CD4-positive, CD25-positive, alpha-beta regulatory T cell (primary cell): ENCODE results near the gene MED12. TPM values are rescaled to one million over a fixed set of nuclear protein-coding genes. Genes with fewer than 3 reads are reported as not detected.

Source experiments
- ATAC-seq, 2 donors: fragments of 150-1000 bp; cut with Tn5 transposase; one replicate each; pipeline ENCODE4 v1.10.0; 2021; ENCODE audit warnings: low read depth in 2 of 2, moderate number of reproducible peaks in 2 of 2, moderate library complexity in 1 of 2
- DNase-seq, 3 donors: peaks; one replicate each; pipeline versions ENCODE4 v3.0.0 to v3.0.0-alpha.2; 2012 to 2022; ENCODE audit warnings: mixed read lengths in 1 of 3
- H3K27ac ChIP-seq: one replicate; pipeline ENCODE4 v1.7.0; 2013; ENCODE audit warnings: mild to moderate bottlenecking, low read length; ENCODE audit not compliant: insufficient read depth, poor library complexity, severe bottlenecking
- H3K27me3 ChIP-seq: one replicate; pipeline ENCODE4 v1.7.0; 2013; ENCODE audit warnings: low read length; ENCODE audit not compliant: control insufficient read depth, insufficient read depth
- H3K36me3 ChIP-seq: one replicate; pipeline ENCODE4 v1.7.0; 2013; ENCODE audit warnings: mild to moderate bottlenecking, low read length, moderate library complexity; ENCODE audit not compliant: control insufficient read depth, insufficient read depth
- H3K4me1 ChIP-seq: 2 replicates; pipeline ENCODE4 v1.7.0; 2013; ENCODE audit warnings: mild to moderate bottlenecking, low read length; ENCODE audit not compliant: insufficient read depth, control insufficient read depth, poor library complexity, severe bottlenecking
- H3K4me3 ChIP-seq: one replicate; pipeline ENCODE4 v1.7.0; 2013; ENCODE audit warnings: low read depth, mild to moderate bottlenecking, low read length, moderate library complexity
- H3K9me3 ChIP-seq, 2 experiments: 1 replicate in 1 of 2; 2 replicates in 1 of 2; pipeline ENCODE4 v1.7.0; 2013; ENCODE audit warnings: low read length in 2 of 2, mild to moderate bottlenecking in 1 of 2, moderate library complexity in 1 of 2; ENCODE audit not compliant: control insufficient read depth in 2 of 2
- H3K27ac Mint-ChIP-seq, 3 donors: one replicate each; pipeline ENCODE4 v1.8.0; 2020 to 2022; ENCODE audit warnings: mild to moderate bottlenecking in 3 of 3, mixed read lengths in 3 of 3, moderate library complexity in 2 of 3
- H3K27me3 Mint-ChIP-seq: one replicate; pipeline ENCODE4 v1.8.0; 2022; ENCODE audit warnings: mild to moderate bottlenecking, mixed read lengths
- H3K36me3 Mint-ChIP-seq: one replicate; pipeline ENCODE4 v1.8.0; 2020; ENCODE audit warnings: mixed read lengths
- H3K4me1 Mint-ChIP-seq, 4 donors: one replicate each; pipeline ENCODE4 v1.8.0; 2020 to 2022; ENCODE audit warnings: mixed read lengths in 4 of 4, mild to moderate bottlenecking in 1 of 4
- H3K4me3 Mint-ChIP-seq, 4 donors: one replicate each; pipeline ENCODE4 v1.8.0; 2020 to 2022; ENCODE audit warnings: mild to moderate bottlenecking in 4 of 4, mixed read lengths in 4 of 4, moderate library complexity in 3 of 4
- H3K9me3 Mint-ChIP-seq, 7 donors: one replicate each; pipeline ENCODE4 v1.8.0; 2020 to 2022; ENCODE audit warnings: mixed read lengths in 7 of 7, mild to moderate bottlenecking in 3 of 7, moderate library complexity in 2 of 7
- polyA plus RNA-seq, 4 donors: library from polyadenylated mRNA; unstranded; fragments of 300-500 nt; fragmentation: Illumina TruSeq; gene quantifications; one replicate each; pipeline ENCODE4 v1.2.3, GENCODE V29; 2021
- total RNA-seq: library from RNA; stranded (reverse); gene quantifications from one replicate; pipeline ENCODE4 v1.2.3, GENCODE V29; 2022

MED12 gene
- 83.8 TPM for total RNA-seq
- 1 to 10 TPM; 6.3 to 9.7 (median 8.2) TPM for polyA plus RNA-seq

DNA sequence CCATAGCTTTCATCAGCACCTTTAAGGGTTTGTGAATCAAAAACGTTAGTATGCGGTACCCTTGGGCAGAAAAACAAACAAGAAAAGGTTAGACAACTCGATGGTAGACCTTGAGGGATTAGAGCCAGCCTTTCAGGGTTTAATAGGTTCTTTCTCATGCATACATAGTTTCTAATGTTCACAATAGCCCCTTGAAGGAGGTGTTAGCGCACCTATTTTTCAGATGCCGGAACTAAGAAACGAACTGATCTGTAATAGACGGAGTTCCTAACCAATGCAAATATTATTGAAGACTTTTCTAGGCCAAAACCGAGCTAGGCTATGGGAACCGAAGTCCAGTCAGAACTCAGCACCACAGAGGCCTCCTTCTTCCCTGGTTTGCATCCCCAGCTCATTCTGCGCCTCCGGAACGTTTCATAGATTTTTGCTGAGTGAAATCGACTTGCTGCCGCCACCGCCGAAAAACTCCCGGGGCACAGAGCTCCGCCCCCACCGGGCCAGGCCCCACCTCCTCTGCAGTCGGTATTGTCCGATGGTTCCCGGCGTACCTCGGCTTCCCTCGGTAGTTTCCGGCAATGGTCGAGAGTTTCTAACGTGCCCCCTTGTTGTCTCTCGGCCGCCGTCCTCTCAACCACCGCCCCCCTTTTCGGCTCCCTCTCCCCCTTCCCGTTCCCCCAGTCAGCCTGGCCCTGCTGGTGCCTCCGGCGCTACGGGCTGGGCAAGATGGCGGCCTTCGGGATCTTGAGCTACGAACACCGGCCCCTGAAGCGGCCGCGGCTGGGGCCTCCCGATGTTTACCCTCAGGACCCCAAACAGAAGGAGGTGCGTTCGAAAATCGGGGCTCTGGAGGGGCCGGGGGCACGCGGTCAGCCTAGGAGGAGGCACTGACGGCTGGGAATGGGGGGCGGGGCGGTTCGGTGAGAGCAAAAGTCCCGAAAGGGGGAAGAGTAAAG, at the start of gene MED12:
MED12 (plus strand) TSS at position 565 of the 953 bp plus-strand sequence; CDS start at position 724, 159 bp downstream.
- Mint-ChIP-seq H3K27ac (peak within 1 kb of the TSS; percentile 95 to 96 (median 95)), H3K27me3 (no peaks in the 10 kb centered on the region), H3K36me3 (peaks cover 12% of the 10 kb centered on the region), H3K4me1 (peaks cover 0 to 45% (median 4%) of the 10 kb centered on the region in 4 donors), H3K4me3 (peak within 1 kb of the TSS; percentile 91 to 95 (median 92)), H3K9me3 (no peaks in the 10 kb centered on the region)
- ATAC-seq (peak; percentile 89 to 93), DNase-seq (peak; percentile 76 to 82 (median 78))
- peaks cover 26% of the 10 kb centered on the region for H3K4me1 ChIP-seq
- peaks cover 23% of the 10 kb centered on the region for H3K36me3 ChIP-seq
- no peaks in the 10 kb centered on the region for H3K27me3 ChIP-seq
- no peaks in the 10 kb centered on the region for H3K9me3 ChIP-seq
- peak within 1 kb of the TSS; percentile 75 for H3K4me3 ChIP-seq
- peak within 1 kb of the TSS; percentile 84 for H3K27ac ChIP-seq

DNA sequence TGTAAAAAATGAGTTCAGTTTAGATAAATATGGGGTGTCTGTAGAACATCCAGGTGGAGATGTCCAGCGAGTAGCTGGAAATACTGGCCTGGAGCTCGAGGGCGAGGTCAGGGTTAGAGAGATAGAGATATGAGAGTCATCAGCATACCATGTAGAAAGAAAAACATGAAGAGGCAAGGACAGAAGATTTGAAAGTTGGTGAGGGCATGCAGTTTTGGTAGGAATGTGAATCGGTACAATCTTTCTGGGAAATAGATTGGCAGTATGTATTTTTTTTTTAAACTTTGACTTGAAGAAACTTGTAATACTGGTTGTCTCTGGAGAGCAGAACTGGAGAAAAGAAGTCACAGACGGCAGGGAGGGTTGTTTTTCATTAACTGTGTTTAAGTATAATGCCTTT, 47.9 kb upstream of the MED12 start:
- ATAC-seq, result no peak
- H3K4me3 Mint-ChIP-seq, result peak overlapping the region in 1 of 4 donors; percentile 35
- no peak overlapping the region for H3K4me3 ChIP-seq
- no peak overlapping the region for H3K27ac Mint-ChIP-seq
- no peaks in the 10 kb centered on the region for H3K9me3 ChIP-seq
- peaks cover 5 to 16% (median 12%) of the 10 kb centered on the region in 4 donors for H3K4me1 Mint-ChIP-seq
- H3K27me3 Mint-ChIP-seq, result peaks cover 27% of the 10 kb centered on the region
- no peaks in the 10 kb centered on the region for H3K36me3 Mint-ChIP-seq
- H3K36me3 ChIP-seq, result no peaks in the 10 kb centered on the region
- DNase-seq, result no peak
- peaks cover 6% of the 10 kb centered on the region for H3K27me3 ChIP-seq
- peaks cover 0 to 4% (median 0%) of the 10 kb centered on the region in 7 donors for H3K9me3 Mint-ChIP-seq
- H3K4me1 ChIP-seq, result peaks cover 13% of the 10 kb centered on the region
- H3K27ac ChIP-seq, result no peak overlapping the region

DNA sequence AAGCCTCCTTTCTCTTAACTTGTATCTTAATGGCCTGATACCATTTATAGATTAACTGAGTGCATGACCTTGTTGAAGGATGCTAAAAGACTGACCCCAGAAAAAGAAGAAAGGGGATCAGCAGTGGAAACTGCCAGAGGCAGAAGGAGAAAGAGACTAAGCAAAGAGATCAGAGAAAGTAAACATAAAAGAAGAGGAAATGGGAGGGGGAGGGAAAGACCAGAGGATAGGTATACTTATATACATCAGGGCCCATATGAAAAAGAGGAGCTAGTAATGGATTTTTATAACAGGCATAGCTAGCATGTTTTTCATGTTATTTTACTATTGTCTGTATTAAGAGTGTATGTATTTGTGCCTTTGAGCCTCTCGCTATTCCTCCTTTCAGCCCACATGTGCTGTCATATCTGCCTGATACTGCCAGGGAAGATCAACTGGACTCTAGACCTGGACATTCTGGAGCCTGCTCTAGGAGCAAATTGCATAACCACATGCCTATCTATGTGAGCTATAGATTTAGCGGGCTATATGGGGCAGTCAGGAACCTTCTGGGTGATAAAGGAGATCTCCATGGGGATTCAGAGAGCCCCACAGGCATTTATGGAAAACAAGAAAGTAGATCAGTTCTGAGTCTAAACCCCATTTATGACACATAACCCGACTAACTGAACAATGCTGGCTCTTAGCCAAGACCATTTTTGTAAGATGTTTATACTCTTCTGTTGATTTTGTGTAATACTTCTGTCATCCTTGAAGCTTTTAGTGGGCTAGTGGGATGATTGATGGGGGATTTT, 36.9 kb upstream of the MED12 start:
- peaks cover 3% of the 10 kb centered on the region for H3K4me1 ChIP-seq
- ATAC-seq (no peak), DNase-seq (no peak)
- H3K36me3 ChIP-seq, result no peaks in the 10 kb centered on the region
- no peaks in the 10 kb centered on the region for H3K9me3 ChIP-seq
- peaks cover 0 to 1% (median 0%) of the 10 kb centered on the region in 7 donors for H3K9me3 Mint-ChIP-seq
- H3K4me3 ChIP-seq, result no peak overlapping the region
- H3K27me3 ChIP-seq, result no peaks in the 10 kb centered on the region
- no peak overlapping the region for H3K27ac Mint-ChIP-seq
- peaks cover 0 to 8% (median 0%) of the 10 kb centered on the region in 4 donors for H3K4me1 Mint-ChIP-seq
- no peak overlapping the region for H3K4me3 Mint-ChIP-seq
- H3K36me3 Mint-ChIP-seq, result no peaks in the 10 kb centered on the region
- peaks cover 9% of the 10 kb centered on the region for H3K27me3 Mint-ChIP-seq
- H3K27ac ChIP-seq, result no peak overlapping the region

DNA sequence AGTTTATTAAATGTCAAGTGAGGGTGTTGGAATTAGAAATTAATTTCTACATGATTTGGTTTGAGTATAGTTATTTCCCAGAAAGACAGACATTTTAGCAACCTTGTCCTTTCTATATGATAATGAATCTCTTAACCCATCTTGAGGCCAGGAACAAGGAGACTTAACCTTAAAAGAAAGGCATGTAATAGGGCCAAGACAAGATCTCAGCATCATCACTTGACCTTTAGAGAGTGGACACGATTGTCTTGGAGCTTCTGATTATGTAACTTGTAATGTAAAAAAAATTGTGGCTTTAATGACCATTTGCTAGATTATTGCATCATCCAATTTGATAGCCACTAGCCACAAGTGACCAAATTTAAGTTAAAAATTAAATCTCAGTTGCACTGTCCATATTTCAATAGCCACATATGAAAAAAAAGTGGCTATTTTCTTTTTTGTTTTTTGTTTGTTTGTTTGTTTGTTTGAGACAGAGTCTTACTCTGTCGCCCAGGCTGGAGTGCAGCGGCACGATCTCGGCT, 36.2 kb upstream of the MED12 start:
- H3K27me3 Mint-ChIP-seq, result peaks cover 9% of the 10 kb centered on the region
- H3K4me3 ChIP-seq, result no peak overlapping the region
- no peaks in the 10 kb centered on the region for H3K36me3 Mint-ChIP-seq
- H3K4me3 Mint-ChIP-seq, result no peak overlapping the region
- peaks cover 0 to 8% (median 0%) of the 10 kb centered on the region in 4 donors for H3K4me1 Mint-ChIP-seq
- no peak for DNase-seq
- peaks cover 3% of the 10 kb centered on the region for H3K4me1 ChIP-seq
- peaks cover 0 to 1% (median 0%) of the 10 kb centered on the region in 7 donors for H3K9me3 Mint-ChIP-seq
- no peaks in the 10 kb centered on the region for H3K27me3 ChIP-seq
- no peaks in the 10 kb centered on the region for H3K36me3 ChIP-seq
- H3K27ac Mint-ChIP-seq, result no peak overlapping the region
- no peak for ATAC-seq
- no peaks in the 10 kb centered on the region for H3K9me3 ChIP-seq
- no peak overlapping the region for H3K27ac ChIP-seq

DNA sequence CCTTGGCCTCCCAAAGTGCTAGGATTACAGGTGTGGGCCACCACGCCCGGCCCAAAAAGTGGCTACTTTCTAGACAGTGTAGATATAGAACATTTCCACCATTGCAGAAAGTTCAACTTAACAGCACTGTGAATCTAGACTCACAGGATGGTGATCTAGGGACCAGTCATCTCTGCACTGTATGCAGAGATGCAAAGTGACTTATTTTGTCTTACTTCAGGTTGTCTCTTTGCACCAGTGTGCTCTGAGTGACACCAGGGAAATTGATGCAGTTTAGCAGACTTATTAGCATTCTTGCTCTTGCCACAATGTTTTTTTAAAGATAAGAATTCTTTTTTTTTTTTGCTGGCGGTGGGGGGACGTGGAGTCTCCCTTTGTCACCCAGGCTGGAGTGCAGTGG, 35.6 kb upstream of the MED12 start:
- Histone ChIP-seq H3K4me3 (no peak overlapping the region), H3K27me3 (no peaks in the 10 kb centered on the region), H3K36me3 (no peaks in the 10 kb centered on the region), H3K4me1 (peaks cover 3% of the 10 kb centered on the region), H3K27ac (no peak overlapping the region), H3K9me3 (no peaks in the 10 kb centered on the region)
- peaks cover 9% of the 10 kb centered on the region for H3K27me3 Mint-ChIP-seq
- DNase-seq (no peak), ATAC-seq (no peak)
- no peak overlapping the region for H3K27ac Mint-ChIP-seq
- no peak overlapping the region for H3K4me3 Mint-ChIP-seq
- no peaks in the 10 kb centered on the region for H3K36me3 Mint-ChIP-seq
- H3K4me1 Mint-ChIP-seq, result peaks cover 0 to 8% (median 0%) of the 10 kb centered on the region in 4 donors
- H3K9me3 Mint-ChIP-seq, result peaks cover 0 to 1% (median 0%) of the 10 kb centered on the region in 7 donors

DNA sequence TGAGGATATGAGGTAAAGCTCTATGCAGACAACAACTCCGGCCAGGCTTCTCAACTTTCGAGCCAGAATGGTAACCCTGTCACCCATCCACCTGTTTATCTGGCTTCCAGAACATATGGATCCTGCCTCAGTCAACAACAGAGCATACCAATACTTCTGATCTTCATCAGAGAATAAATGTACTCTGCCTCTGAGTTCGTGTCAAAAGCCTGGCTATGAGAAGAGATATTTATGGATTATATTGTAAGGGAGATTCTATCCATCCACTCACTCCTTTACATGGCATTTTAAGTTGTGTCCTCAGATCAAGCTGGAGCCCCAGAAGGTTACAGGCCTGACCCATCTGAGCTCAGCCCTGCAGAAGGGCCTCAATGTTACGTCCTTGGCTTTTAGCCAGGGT, 32.5 kb upstream of the MED12 start:
- DNase-seq (no peak), ATAC-seq (no peak)
- Histone ChIP-seq H3K27me3 (no peaks in the 10 kb centered on the region), H3K4me3 (no peak overlapping the region), H3K4me1 (peaks cover 3% of the 10 kb centered on the region), H3K9me3 (no peaks in the 10 kb centered on the region), H3K36me3 (no peaks in the 10 kb centered on the region), H3K27ac (no peak overlapping the region)
- no peaks in the 10 kb centered on the region for H3K27me3 Mint-ChIP-seq
- H3K36me3 Mint-ChIP-seq, result no peaks in the 10 kb centered on the region
- H3K4me1 Mint-ChIP-seq, result peaks cover 0 to 8% (median 0%) of the 10 kb centered on the region in 4 donors
- no peak overlapping the region for H3K4me3 Mint-ChIP-seq
- H3K27ac Mint-ChIP-seq, result peak overlapping the region in 1 of 3 donors; percentile 52
- H3K9me3 Mint-ChIP-seq, result no peaks in the 10 kb centered on the region

DNA sequence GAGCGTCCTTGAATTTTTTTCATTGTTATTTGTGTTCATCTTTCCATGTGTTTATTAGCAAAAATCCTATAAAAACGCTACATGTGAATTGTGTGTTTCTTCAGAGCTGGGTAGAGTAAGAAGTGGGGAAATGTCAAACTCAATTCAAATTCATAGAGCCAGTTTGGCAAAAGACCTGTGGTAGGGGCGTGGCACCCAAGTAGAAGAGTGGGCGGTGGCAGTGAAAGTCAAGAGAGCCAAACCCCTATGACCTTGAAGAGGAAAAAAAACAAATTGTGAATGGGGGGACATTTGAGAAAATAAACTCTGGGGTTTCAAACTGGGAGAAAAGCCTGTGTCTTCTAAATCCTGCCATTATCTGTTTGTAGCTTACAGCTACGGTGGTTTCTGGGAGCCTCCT, 27.1 kb upstream of the MED12 start:
- Histone ChIP-seq H3K4me1 (peaks cover under 1% of the 10 kb centered on the region), H3K4me3 (no peak overlapping the region), H3K27ac (no peak overlapping the region), H3K27me3 (no peaks in the 10 kb centered on the region), H3K36me3 (no peaks in the 10 kb centered on the region), H3K9me3 (no peaks in the 10 kb centered on the region)
- DNase-seq, result no peak
- H3K36me3 Mint-ChIP-seq, result no peaks in the 10 kb centered on the region
- H3K4me1 Mint-ChIP-seq, result peaks cover 0 to 16% (median 6%) of the 10 kb centered on the region in 4 donors
- H3K9me3 Mint-ChIP-seq, result peaks cover 0 to 2% (median 0%) of the 10 kb centered on the region in 7 donors
- no peak overlapping the region for H3K27ac Mint-ChIP-seq
- H3K4me3 Mint-ChIP-seq, result no peak overlapping the region
- no peak for ATAC-seq
- no peaks in the 10 kb centered on the region for H3K27me3 Mint-ChIP-seq
